Activated naive CD8-positive, alpha-beta T cell treated with anti-CD3 and anti-CD28 coated beads, Interleukin-2, amount 10 ng/mL, durations not matched to agents 7 days and 5 days (primary cell): ENCODE measurements around the gene PSMB2. TPM values are rescaled to one million over a fixed set of nuclear protein-coding genes. Genes with fewer than 3 reads are reported as not detected.

Experiments
- ATAC-seq: fragments of 150-1000 bp; cut with Tn5 transposase; one replicate; pipeline ENCODE4 v1.10.0; 2021; ENCODE audit warnings: low read depth, moderate library complexity
- POLR2A ChIA-PET: fragments of 350-600 bp; sonication (Branson Sonifier 250); formaldehyde crosslinking; loops from one replicate; lab custom pipeline; 2021; ENCODE audit warnings: antibody characterized with exemption; lab: Charles Lee
- DNase-seq: peaks from one replicate; pipeline ENCODE4 v3.0.0; 2021
- H3K27ac Mint-ChIP-seq: one replicate; pipeline ENCODE4 v1.8.0; 2022; ENCODE audit warnings: mild to moderate bottlenecking, mixed read lengths
- H3K27me3 Mint-ChIP-seq: one replicate; pipeline ENCODE4 v1.8.0; 2022; ENCODE audit warnings: mild to moderate bottlenecking, moderate library complexity, mixed read lengths
- H3K36me3 Mint-ChIP-seq: one replicate; pipeline ENCODE4 v1.8.0; 2021; ENCODE audit warnings: mild to moderate bottlenecking, mixed read lengths
- H3K4me1 Mint-ChIP-seq: one replicate; pipeline ENCODE4 v1.8.0; 2021; ENCODE audit warnings: mixed read lengths
- H3K4me3 Mint-ChIP-seq: one replicate; pipeline ENCODE4 v1.8.0; 2022; ENCODE audit warnings: mild to moderate bottlenecking, moderate library complexity, mixed read lengths
- H3K9me3 Mint-ChIP-seq: one replicate; pipeline ENCODE4 v1.8.0; 2021; ENCODE audit warnings: mixed read lengths
- total RNA-seq, 2 experiments: library from RNA; stranded (reverse); gene quantifications; one replicate each; pipeline ENCODE4 v1.2.3, GENCODE V29; 2021

The PSMB2 gene
- total RNA-seq, 2 experiments from 2014 or later = 55.1 to 58.0 TPM

DNA sequence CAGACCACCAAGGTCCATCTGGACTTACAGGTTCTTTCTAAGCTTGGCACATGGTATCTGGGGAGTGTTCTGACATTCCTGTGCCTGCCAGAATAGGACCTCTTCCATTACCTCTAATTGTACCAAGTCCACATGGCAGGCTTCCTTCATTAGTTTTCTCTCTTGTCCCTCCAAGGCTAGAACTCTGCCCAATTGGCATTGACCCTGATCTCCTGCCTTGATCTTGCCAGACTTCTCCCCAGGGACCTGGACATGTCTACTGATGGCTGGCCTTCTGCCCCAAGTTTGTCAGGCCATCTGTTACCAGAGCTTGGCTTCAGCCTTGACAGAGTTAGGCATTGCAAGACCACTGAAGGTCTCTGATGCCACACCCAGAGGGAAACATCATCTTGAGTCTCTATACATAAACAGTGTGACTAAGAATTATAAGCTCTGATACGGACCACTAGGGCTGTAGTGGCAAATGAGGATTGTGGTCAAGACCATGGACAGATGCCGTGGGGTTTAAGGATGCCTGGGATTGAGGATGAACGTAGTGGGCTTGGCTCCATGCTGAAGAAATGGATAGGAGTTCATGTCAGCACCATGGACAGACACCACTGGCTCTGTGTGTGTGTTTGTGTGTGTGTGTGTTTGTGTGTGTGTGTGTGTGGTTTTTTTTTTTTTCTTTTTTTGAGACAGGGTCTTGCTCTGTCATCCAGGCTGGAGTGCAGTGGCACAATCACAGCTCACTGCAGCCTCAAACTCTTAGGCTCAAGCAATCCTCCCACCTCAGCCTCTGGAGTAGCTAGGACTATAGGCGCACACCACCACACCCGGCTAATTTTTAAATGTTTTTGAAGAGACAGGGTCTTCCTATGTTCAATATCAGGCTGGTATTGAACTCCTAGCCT, 19.5 kb upstream of the PSMB2 start:
- POLR2A ChIA-PET = no interaction called here
- H3K27ac Mint-ChIP-seq = no peak overlapping the region
- H3K36me3 Mint-ChIP-seq = no peaks in the 10 kb centered on the region
- ATAC-seq = no peak
- no peak for DNase-seq
- no peak overlapping the region for H3K4me3 Mint-ChIP-seq
- no peaks in the 10 kb centered on the region for H3K4me1 Mint-ChIP-seq
- no peaks in the 10 kb centered on the region for H3K9me3 Mint-ChIP-seq
- H3K27me3 Mint-ChIP-seq = peaks cover 12% of the 10 kb centered on the region

DNA sequence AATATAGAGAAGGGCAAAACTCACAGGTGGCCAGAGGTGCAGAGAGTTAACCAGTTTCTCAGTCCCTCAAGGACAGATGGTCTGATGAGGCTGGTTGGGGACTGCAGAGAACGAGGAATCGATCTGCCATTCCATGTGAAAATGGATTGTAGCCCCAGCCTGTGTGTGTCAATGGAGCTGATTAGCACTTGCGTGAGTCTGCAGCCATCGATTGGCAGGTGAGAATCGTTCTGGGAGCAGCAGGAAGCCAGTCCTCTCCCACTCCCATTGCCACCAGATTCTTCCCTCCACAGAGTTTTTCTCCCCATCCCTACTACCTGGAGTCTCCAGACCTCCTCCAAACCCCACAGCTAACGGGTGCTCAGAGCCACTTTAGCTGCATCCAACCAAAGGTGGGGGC, 18.3 kb upstream of the PSMB2 start:
- Mint-ChIP-seq H3K9me3 (no peaks in the 10 kb centered on the region), H3K27me3 (peaks cover 7% of the 10 kb centered on the region), H3K4me3 (no peak overlapping the region), H3K27ac (no peak overlapping the region), H3K4me1 (no peaks in the 10 kb centered on the region), H3K36me3 (no peaks in the 10 kb centered on the region)
- ATAC-seq = no peak
- no peak for DNase-seq
- POLR2A ChIA-PET = no interaction called here

DNA sequence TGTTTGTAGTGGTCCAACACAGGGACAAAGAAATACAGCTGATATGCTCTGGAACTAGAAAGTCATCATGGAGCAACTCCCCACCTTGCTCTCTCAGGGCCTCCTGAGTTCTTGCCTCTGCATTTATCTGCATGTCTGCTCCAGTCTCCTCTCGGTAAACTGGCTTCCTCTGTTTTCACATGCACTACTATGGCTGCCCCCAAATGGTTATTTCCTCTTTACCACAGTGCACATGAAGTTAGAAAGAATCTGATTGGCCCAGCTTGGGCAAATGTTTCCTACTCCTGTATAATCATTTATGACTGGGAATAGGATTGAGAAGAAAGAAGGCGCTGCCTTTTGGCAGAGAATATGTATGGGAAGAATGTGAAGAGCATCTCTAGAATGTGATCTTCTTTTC, 16.5 kb upstream of the PSMB2 start:
- no peak for ATAC-seq
- H3K27me3 Mint-ChIP-seq = peaks cover 5% of the 10 kb centered on the region
- no peaks in the 10 kb centered on the region for H3K4me1 Mint-ChIP-seq
- no peak for DNase-seq
- no peak overlapping the region for H3K27ac Mint-ChIP-seq
- H3K4me3 Mint-ChIP-seq = no peak overlapping the region
- POLR2A ChIA-PET = no interaction called here
- H3K36me3 Mint-ChIP-seq = no peaks in the 10 kb centered on the region
- H3K9me3 Mint-ChIP-seq = no peaks in the 10 kb centered on the region

DNA sequence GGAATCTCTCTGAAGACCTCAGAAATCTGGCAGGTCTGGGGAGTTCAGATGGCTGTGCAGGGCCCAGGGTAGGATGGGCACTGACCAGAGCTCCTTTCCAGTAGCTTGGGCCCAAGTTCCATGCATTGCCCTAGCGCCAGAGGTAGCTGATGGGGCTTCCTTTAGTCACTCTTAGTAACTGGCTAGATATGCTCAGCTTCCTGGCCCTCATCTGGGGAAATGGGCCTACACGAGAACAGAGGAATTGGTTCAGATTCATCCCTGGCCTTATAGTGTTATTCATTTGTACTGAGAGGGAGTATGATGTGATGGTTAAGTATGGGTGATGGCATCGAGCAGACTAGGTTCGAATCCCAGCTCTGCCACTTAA, 15.5 kb upstream of the PSMB2 start:
- Mint-ChIP-seq H3K4me1 (no peaks in the 10 kb centered on the region), H3K27ac (no peak overlapping the region), H3K4me3 (no peak overlapping the region), H3K27me3 (peaks cover 7% of the 10 kb centered on the region), H3K36me3 (no peaks in the 10 kb centered on the region), H3K9me3 (no peaks in the 10 kb centered on the region)
- DNase-seq (no peak), ATAC-seq (no peak)
- POLR2A ChIA-PET = interaction anchor here (1.0 kb wide), 1 partner anchor 79 kb away, joined by 3 read pairs; no protein-coding TSS in a partner anchor

DNA sequence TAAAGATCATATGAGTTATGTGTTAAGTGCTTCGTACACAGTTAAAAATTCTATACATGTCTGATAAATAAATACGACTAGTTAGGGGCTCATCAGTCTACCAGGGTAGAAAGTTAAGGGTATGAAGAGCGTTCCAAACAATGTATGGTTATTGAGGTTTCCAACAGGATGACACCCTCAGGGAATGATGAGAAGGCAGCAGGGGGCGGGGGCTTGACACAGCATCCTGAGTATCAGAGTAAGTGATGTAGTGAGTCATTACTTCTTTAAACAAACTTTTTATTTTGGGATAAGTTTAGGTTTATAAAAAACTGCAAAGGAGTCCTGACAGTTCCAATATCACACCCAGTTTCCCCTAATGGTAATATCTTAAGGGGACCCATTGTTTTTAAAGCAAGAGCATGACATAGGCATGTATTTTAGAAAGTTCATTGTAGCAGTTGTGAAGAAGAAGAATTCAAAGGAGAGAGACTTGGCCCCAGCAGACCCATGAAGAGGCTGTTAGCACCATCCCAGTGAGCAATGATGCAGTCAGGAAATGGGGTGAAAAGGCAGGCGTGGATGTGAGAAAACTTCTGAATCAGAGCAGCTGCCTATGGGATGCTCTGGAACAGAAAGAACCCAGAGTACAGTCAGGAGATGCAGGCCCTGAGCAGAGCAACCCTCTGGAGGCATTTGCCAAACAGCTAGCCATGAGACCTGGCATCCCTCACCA, 15.0 kb upstream of the PSMB2 start:
- Mint-ChIP-seq H3K9me3 (no peaks in the 10 kb centered on the region), H3K27me3 (peaks cover 12% of the 10 kb centered on the region), H3K36me3 (no peaks in the 10 kb centered on the region), H3K4me1 (no peaks in the 10 kb centered on the region), H3K4me3 (no peak overlapping the region), H3K27ac (no peak overlapping the region)
- DNase-seq (no peak), ATAC-seq (no peak)
- POLR2A ChIA-PET = interaction anchor here (1.0 kb wide), 1 partner anchor 79 kb away, joined by 3 read pairs; no protein-coding TSS in a partner anchor

DNA sequence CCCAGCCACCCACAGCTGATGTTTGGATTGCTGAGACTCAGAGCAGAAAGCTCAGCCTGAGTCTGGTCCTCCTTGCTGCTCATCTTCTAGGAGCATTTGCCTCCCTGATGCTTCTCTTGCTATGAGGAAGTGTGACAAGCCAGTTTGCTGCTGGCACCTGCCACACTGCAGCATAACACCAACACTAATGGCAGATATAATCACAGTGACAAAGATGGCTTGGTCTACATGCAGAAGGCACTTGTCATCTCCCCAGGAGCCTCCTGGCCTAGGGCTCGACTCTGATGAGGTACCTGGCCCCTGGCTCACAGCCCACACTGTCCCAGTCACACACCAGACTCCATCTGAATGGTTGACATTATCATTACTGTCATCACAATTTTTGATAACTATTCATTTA, 13.9 kb upstream of the PSMB2 start:
- H3K27ac Mint-ChIP-seq = no peak overlapping the region
- no peaks in the 10 kb centered on the region for H3K36me3 Mint-ChIP-seq
- no peak overlapping the region for H3K4me3 Mint-ChIP-seq
- peaks cover 16% of the 10 kb centered on the region for H3K27me3 Mint-ChIP-seq
- POLR2A ChIA-PET = no interaction called here
- ATAC-seq = no peak
- no peaks in the 10 kb centered on the region for H3K9me3 Mint-ChIP-seq
- H3K4me1 Mint-ChIP-seq = no peaks in the 10 kb centered on the region
- no peak for DNase-seq

DNA sequence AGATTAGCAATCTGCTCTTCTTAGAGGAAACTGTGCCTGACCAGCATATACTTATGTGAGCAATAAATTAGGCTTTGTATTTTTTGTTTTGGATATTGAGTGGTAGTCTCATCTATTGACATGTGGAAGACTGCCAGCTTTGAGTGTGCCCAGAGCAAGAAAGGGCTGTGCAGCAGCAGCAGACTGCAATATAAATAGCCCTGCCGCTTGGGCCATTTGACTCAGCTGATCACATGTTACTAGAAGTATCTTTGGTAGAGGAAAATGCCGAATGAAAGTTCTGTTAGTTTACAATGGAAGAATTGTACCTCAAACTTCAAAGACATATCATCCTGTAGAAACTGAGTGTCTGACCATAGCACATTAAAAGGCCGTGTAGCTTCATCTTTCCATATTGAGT, 9.1 kb upstream of the PSMB2 start:
- POLR2A ChIA-PET = no interaction called here
- Mint-ChIP-seq H3K27ac (no peak overlapping the region), H3K9me3 (no peaks in the 10 kb centered on the region), H3K27me3 (peaks cover 47% of the 10 kb centered on the region), H3K4me3 (no peak overlapping the region), H3K36me3 (no peaks in the 10 kb centered on the region), H3K4me1 (no peaks in the 10 kb centered on the region)
- DNase-seq = no peak
- ATAC-seq = no peak

DNA sequence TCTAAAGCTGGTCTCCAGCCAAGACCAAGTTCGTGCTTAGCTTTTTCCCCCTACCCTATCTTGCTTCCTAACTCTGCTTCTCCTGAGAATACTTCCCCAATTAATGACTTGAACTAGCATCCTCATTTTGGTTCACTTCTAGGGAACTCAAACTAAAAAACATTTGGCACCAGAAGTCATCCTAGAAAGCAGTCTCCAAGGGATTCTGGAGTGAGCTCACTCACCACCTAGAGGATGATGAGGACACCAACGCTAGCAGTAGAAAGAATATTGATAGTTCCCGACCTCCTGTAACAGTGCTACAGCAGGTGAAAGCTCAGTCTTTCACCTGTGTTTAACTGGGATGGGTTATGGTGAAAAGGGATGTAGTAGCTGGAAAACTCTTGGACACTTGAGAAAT, 4.7 kb upstream of the PSMB2 start:
- Mint-ChIP-seq H3K27ac (no peak overlapping the region), H3K27me3 (peaks cover 63% of the 10 kb centered on the region), H3K4me3 (no peak overlapping the region), H3K4me1 (peaks cover 4% of the 10 kb centered on the region), H3K9me3 (no peaks in the 10 kb centered on the region), H3K36me3 (peaks cover 3% of the 10 kb centered on the region)
- no peak for DNase-seq
- no peak for ATAC-seq
- POLR2A ChIA-PET = no interaction called here

DNA sequence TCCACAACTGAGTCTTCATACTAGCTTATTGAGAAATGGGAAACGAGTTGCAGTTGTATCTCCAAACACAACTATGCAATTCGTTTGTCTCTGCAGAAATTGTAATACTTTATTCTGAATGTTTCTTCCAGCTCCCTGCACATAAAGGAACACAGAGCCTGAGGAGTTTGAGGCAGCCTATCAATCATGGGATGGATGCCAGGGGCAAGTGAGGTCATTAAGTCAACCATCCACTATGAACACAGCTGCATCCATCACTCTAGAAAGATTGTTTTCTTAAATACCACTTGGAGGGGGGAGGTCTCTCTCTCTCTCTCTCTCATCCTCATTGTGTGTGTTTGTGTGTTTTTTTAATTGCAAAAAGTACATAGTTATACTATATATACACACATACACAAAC, 2.9 kb upstream of the PSMB2 start:
- no peak for DNase-seq
- POLR2A ChIA-PET = no interaction called here
- ATAC-seq = no peak
- peaks cover 50% of the 10 kb centered on the region for H3K27me3 Mint-ChIP-seq
- H3K9me3 Mint-ChIP-seq = no peaks in the 10 kb centered on the region
- peaks cover 13% of the 10 kb centered on the region for H3K4me1 Mint-ChIP-seq
- peaks cover 3% of the 10 kb centered on the region for H3K36me3 Mint-ChIP-seq
- no peak overlapping the region for H3K4me3 Mint-ChIP-seq
- no peak overlapping the region for H3K27ac Mint-ChIP-seq

DNA sequence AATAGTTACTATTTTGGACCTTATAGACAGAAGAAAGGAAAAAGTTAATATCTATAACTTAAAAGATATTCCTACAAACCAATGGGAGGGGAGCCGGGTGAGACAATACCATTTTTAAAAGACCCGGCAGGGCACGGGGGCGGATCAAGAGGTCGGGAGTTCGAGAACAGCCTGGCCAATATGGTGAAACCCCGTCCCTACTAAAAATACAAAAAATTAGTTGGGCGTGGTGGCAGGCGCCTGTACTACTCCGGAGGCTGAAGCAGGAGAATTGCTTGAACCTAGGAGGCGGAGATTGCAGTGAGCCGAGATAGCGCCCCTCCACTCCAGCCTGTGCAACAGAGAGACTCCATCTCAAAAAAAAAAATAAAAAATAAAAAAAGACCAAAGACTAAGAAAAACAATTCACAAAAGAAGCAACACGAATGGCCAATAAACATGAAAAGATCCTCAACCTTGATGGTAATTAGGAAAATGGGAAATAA, 1.2 kb upstream of the PSMB2 start:
- no peak for ATAC-seq

DNA sequence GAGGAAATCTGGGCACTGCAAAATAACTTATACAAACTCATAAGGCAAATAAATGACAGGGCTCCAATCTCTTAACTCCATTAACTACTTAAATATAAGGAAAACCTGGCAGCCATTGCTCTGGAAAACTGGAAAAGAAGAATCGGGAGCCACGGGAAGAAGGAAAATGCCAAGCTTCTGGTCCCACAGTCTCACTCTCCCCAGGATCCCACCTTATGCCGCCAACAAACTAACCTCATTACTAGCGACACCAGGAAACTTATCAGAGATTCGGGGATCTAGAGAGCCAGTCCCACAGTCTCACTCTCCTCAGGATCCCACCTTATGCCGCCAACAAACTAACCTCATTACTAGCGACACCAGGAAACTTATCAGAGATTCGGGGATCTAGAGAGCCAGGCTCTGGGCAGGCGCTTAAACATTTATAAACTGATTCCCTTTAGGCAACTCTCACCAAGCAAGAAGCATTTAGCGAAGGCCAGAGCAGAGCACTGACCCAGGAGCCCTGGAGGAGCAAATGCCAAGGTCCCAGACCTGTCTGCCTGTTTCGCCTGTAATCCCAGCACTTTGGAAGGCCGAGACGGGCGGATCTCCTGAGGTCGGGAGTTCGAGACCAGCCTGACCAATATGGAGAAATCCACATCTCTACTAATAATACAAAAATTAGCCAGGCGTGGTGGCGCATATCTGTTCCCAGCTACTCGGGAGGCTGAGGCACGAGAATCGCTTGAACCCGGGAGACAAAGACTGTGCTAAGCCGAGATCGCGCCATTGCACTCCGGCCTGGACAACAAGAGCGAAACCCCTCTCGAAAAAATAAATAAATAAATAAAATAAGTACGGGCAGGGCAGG, 720 bp downstream of the PSMB2 start:
- H3K27ac Mint-ChIP-seq = peak overlapping the region; percentile 99
- H3K9me3 Mint-ChIP-seq = no peaks in the 10 kb centered on the region
- peaks cover 28% of the 10 kb centered on the region for H3K27me3 Mint-ChIP-seq
- peak; percentile 32 for DNase-seq
- no peak for ATAC-seq
- H3K4me3 Mint-ChIP-seq = peak overlapping the region; percentile 98
- H3K4me1 Mint-ChIP-seq = peaks cover 27% of the 10 kb centered on the region
- peaks cover 4% of the 10 kb centered on the region for H3K36me3 Mint-ChIP-seq
- POLR2A ChIA-PET = no interaction called here

More for the DNA sequence above, 1.2 kb upstream of the PSMB2 start:
- Mint-ChIP-seq H3K4me1 (peaks cover 21% of the 10 kb centered on the region), H3K9me3 (no peaks in the 10 kb centered on the region), H3K4me3 (peak overlapping the region; percentile 98), H3K27me3 (peaks cover 43% of the 10 kb centered on the region), H3K27ac (peak overlapping the region; percentile 99), H3K36me3 (peaks cover 3% of the 10 kb centered on the region)
- no peak for DNase-seq
- POLR2A ChIA-PET = interaction anchor here (0.7 to 1.2 kb wide), 3 partner anchors 65 to 127 kb away, joined by 3 to 7 read pairs (median 4); no protein-coding TSS in a partner anchor

DNA sequence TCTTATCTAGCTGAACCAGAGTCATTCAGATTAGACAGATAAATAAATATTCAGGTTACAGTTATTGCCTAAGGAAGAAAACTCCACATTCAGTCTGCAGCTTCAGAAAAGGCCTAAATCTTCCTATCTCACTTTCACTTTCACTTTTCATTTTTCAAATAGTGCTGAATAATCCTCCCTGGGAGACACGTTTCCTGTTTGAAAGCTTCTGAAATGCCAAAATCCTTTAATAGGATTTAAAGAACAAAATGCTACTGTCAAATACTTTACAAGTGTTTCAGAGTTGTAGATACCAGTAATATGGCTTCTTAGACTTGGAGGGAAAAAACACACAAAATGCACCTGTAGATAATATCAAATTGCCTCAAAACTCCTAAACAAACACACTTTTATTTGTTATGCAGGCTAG, 3.9 kb downstream of the PSMB2 start:
- Mint-ChIP-seq H3K27me3 (no peaks in the 10 kb centered on the region), H3K36me3 (peaks cover 10% of the 10 kb centered on the region), H3K9me3 (no peaks in the 10 kb centered on the region), H3K4me1 (peaks cover 27% of the 10 kb centered on the region), H3K4me3 (peak overlapping the region; percentile 86), H3K27ac (peak overlapping the region; percentile 95)
- DNase-seq (no peak), ATAC-seq (no peak)
- POLR2A ChIA-PET = interaction anchor here (2.6 kb wide), 1 partner anchor 132 kb away, joined by 8 read pairs; the partner anchor contains the start of gene CLSPN

DNA sequence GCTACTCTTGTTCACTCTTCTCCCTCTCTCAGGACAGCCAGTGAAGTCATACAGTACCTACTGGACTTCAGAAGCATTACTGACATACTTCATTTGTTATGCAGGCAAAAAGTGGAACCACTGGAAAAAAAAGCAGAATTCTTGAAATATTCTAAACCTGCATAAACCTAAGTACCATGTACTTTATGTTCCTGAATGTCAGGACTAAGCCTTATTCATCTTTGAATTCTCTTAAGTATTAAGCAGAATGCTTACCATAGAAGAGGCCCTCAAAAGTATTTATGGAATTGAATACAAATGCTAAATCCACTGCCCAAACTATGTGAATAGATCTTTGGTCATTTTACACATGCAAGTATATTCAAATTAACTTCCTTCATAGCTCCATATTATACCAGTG, 7.8 kb downstream of the PSMB2 start:
- no peak overlapping the region for H3K4me3 Mint-ChIP-seq
- peaks cover 18% of the 10 kb centered on the region for H3K4me1 Mint-ChIP-seq
- H3K27me3 Mint-ChIP-seq = no peaks in the 10 kb centered on the region
- H3K27ac Mint-ChIP-seq = no peak overlapping the region
- no peaks in the 10 kb centered on the region for H3K9me3 Mint-ChIP-seq
- ATAC-seq = no peak
- POLR2A ChIA-PET = no interaction called here
- H3K36me3 Mint-ChIP-seq = peaks cover 24% of the 10 kb centered on the region
- no peak for DNase-seq
